ENCODE data around the gene ATOH7.
A peak's percentile ranks its signal among the peaks of the same experiment; 100 is the strongest.
"Not testable (repeated sequence)": the region's sequence is repeated elsewhere in the genome, so short reads cannot be mapped to it uniquely, and the experiment has no call there.

Gene ATOH7

DNA sequence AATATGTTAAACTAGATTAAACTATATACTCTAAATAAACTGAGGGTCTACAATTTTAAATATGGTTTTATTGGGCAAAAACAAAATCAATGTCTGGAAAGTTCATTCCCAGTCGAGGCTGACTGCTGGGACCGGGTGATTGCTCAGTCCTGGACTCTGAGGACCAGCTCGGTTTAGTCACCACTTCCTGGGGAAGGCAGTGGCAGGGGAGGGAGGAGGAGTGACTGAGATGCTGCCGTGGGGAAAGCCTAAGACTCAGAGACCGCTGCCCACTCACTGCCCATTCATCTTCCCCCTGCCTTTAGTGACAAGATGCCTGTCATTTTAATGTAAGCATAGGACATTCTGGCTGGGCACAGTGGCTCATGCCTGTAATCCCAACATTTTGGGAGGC, 29.0 kb downstream of the ATOH7 start:
- peaks cover 3% of the 10 kb centered on the region for H3K27me3 Mint-ChIP-seq (ENCODE audit: low read depth)
- H3K4me1 Mint-ChIP-seq = no peaks in the 10 kb centered on the region
- TF ChIP-seq, protein P1, sequence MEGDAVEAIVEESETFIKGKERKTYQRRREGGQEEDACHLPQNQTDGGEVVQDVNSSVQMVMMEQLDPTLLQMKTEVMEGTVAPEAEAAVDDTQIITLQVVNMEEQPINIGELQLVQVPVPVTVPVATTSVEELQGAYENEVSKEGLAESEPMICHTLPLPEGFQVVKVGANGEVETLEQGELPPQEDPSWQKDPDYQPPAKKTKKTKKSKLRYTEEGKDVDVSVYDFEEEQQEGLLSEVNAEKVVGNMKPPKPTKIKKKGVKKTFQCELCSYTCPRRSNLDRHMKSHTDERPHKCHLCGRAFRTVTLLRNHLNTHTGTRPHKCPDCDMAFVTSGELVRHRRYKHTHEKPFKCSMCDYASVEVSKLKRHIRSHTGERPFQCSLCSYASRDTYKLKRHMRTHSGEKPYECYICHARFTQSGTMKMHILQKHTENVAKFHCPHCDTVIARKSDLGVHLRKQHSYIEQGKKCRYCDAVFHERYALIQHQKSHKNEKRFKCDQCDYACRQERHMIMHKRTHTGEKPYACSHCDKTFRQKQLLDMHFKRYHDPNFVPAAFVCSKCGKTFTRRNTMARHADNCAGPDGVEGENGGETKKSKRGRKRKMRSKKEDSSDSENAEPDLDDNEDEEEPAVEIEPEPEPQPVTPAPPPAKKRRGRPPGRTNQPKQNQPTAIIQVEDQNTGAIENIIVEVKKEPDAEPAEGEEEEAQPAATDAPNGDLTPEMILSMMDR (IDR thresholded peaks at IDR 0.05; ENCODE audit: unreplicated experiment in 3 of 3) = no peak
- no peak overlapping the region for H3K27ac Mint-ChIP-seq
- H3K4me3 Mint-ChIP-seq = no peak overlapping the region
- no peaks in the 10 kb centered on the region for H3K36me3 Mint-ChIP-seq (ENCODE audit: low read depth)
- H3K9me3 Mint-ChIP-seq = no peaks in the 10 kb centered on the region

DNA sequence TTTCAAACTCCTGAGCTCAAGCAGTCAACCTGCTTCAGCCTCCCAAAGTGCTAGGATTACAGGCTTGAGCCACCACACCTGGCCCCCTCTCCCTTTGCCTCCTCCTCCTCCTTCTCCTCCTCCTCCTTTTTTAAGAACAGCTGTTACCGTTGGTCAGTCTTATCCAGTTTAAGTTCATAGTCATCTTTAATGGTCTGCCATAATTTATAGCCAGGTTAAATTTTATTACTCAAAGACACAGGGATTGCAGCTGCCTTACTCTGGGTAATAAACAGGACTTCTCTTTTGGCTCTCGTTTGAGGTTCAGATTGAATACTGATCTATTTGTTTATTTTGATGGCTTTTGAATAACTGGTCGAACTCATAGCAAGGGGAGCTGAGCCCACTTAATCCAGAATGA, 35.2 kb downstream of the ATOH7 start:
- H3K27me3 Mint-ChIP-seq (ENCODE audit: low read depth) = no peaks in the 10 kb centered on the region

DNA sequence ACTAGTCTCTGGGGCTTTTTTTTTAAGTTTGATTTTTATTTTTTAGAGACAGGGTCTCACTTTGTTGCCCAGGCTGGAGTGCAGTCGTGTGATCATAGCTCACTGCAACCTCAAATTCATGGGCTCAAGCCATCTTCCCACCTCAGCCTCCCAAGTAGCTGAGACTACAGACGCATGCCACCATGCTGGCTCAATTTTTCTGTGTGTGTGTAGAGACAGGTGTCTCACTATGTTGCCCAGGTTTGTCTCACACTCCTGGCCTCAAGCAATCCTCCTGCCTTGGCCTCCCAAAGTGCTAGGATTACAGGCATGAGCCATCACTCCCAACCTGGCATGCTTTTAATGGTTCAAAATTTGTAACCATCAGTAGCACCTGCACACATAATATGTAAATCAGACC, 36.1 kb downstream of the ATOH7 start:
- H3K27ac Mint-ChIP-seq; H3K27me3 Mint-ChIP-seq (ENCODE audit: low read depth); H3K4me3 Mint-ChIP-seq; H3K36me3 Mint-ChIP-seq (ENCODE audit: low read depth); H3K9me3 Mint-ChIP-seq; H3K4me1 Mint-ChIP-seq: not testable (repeated sequence)

More for the DNA sequence above, 35.2 kb downstream of the ATOH7 start:
- Mint-ChIP-seq H3K9me3 (peaks cover 3% of the 10 kb centered on the region), H3K36me3 (ENCODE audit: low read depth) (no peaks in the 10 kb centered on the region), H3K27ac (peak overlapping the region in 1 of 3 experiments; percentile 83), H3K4me1 (no peaks in the 10 kb centered on the region), H3K4me3 (no peak overlapping the region)
- TF ChIP-seq, protein P1 (IDR thresholded peaks at IDR 0.05; ENCODE audit: unreplicated experiment in 3 of 3) = no peak

DNA sequence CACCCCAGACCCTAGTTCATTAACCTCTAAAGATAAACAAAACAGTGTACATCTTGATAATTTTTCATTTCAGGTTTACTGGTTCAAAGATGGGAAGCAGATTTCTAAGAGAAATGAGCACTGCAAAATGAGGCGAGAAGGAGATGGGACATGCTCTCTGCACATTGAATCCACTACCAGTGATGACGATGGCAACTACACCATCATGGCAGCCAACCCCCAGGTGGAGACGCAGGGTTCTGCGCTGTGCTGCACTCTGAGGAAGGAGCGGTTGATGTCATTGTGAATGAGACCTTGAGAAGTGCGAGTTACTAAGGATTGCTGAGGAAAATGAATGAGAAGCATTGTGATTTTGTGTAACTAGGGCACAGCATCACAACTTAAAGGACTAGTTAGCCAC, 37.6 kb downstream of the ATOH7 start:
- no peak overlapping the region for H3K27ac Mint-ChIP-seq
- H3K9me3 Mint-ChIP-seq = peaks cover 5% of the 10 kb centered on the region
- H3K36me3 Mint-ChIP-seq (ENCODE audit: low read depth) = no peaks in the 10 kb centered on the region
- H3K27me3 Mint-ChIP-seq (ENCODE audit: low read depth) = no peaks in the 10 kb centered on the region
- no peaks in the 10 kb centered on the region for H3K4me1 Mint-ChIP-seq
- H3K4me3 Mint-ChIP-seq = no peak overlapping the region
- TF ChIP-seq, protein P1 (IDR thresholded peaks at IDR 0.05; ENCODE audit: unreplicated experiment in 3 of 3) = no peak

DNA sequence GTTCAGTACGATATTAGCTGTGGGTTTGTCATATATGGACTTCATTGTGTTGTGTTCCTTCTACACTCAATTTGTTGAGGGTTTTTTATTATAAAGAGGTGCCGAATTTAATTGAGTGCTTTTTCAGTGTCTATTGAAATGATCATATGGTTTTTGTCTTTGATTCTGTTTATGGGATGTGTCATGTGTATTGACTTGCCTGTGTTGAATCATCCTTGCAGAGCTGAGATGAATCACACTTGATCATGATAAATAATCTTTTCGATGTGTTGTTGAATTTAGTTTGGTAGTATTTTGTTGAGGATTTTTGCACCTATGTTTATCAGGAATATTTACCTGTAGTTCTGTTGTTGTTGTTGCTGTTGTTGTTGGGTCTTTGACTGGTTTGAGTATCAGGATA, 39.8 kb downstream of the ATOH7 start:
- H3K4me3 Mint-ChIP-seq = no peak overlapping the region
- peaks cover 5% of the 10 kb centered on the region for H3K9me3 Mint-ChIP-seq
- TF ChIP-seq, protein P1 (IDR thresholded peaks at IDR 0.05; ENCODE audit: unreplicated experiment in 3 of 3) = no peak
- H3K4me1 Mint-ChIP-seq = no peaks in the 10 kb centered on the region
- no peaks in the 10 kb centered on the region for H3K36me3 Mint-ChIP-seq (ENCODE audit: low read depth)
- H3K27ac Mint-ChIP-seq = no peak overlapping the region
- H3K27me3 Mint-ChIP-seq (ENCODE audit: low read depth) = no peaks in the 10 kb centered on the region

DNA sequence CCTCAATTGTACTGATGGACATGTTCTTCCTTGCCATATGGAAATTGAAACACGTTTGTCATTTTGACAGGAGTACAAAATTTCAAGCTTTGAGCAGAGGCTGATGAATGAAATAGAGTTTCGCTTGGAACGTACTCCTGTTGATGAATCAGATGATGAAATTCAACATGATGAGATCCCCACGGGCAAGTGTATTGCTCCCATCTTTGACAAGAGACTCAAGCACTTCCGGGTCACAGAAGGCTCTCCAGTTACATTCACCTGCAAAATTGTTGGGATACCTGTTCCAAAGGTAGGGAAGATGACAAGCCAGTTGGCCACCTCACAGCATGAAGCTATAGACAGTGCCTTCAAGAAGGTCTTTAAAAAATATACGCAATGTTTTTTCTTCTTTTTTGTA, 43.1 kb downstream of the ATOH7 start:
- H3K4me3 Mint-ChIP-seq = no peak overlapping the region
- no peak overlapping the region for H3K27ac Mint-ChIP-seq
- peaks cover 5% of the 10 kb centered on the region for H3K9me3 Mint-ChIP-seq
- H3K27me3 Mint-ChIP-seq (ENCODE audit: low read depth) = peaks cover 7% of the 10 kb centered on the region
- TF ChIP-seq, protein P1 (IDR thresholded peaks at IDR 0.05; ENCODE audit: unreplicated experiment in 3 of 3) = no peak
- H3K4me1 Mint-ChIP-seq = peaks cover 10% of the 10 kb centered on the region
- H3K36me3 Mint-ChIP-seq (ENCODE audit: low read depth) = no peaks in the 10 kb centered on the region
